Measurements from ENCODE around the gene MUC2.
"Not testable (repeated sequence)": the region's sequence is repeated elsewhere in the genome, so short reads cannot be mapped to it uniquely, and the experiment has no call there.

MUC2 gene

DNA sequence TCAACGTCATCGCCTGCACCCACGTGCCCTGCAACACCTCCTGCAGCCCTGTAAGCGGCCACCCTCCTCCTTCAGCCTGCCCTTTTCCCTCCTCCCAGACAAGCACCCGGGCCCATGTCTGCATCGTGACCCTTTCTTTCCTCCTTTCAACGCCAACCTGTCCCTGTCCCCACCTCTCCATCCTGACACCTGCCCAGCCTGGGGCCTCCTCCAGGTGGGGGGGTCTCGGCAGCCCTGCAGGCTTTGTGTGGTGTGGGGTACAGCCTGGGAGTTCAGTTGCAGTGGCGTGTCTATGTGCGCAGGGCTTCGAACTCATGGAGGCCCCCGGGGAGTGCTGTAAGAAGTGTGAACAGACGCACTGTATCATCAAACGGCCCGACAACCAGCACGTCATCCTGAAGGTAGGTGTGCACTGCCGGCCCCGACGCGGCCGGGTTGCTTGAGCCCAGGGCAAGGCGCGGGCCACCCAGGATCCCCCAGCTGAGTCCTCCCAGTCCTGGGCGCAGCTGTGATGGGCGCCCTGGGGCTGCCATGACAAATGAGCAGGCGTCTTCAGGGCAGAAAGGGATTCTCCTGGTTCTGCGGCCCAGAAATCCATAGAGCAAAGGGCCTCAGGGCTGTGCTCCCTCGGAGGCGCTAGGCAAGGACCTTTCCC, 33.7 kb downstream of the MUC2 start:
- no peak for DNase-seq

DNA sequence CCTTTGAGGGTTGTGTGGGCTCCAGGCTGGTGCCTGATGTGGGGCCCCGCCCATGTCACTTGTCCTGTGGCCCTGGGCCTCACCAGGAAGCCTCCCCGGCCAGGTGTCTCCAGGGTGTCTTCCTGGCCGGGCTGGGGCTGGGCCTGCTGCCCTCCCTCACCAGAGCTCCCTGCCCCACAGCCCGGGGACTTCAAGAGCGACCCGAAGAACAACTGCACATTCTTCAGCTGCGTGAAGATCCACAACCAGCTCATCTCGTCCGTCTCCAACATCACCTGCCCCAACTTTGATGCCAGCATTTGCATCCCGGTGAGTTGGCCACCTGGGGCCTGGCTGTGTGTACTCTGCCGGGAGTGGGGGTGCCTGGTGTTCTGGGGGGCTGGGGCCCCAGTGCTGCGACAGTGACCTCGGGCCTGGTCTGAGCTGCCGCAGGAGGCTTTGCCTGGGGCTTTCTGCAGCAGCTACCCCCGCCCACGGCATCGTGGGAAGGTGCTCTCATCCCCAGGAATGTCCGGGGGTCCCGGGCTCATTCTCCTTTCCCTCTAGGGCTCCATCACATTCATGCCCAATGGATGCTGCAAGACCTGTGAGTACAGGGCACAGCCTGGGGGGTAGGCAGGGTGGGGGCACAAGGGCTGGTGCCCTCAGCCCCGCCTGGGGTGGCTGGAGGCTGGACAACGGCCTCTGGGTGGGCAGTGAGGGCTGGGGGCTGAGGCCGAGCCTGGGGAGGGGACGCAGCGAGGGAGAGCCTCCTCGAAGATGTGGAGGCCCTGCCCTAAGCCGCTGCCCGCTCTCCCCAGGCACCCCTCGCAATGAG, 34.6 kb downstream of the MUC2 start:
- DNase-seq: no peak

DNA sequence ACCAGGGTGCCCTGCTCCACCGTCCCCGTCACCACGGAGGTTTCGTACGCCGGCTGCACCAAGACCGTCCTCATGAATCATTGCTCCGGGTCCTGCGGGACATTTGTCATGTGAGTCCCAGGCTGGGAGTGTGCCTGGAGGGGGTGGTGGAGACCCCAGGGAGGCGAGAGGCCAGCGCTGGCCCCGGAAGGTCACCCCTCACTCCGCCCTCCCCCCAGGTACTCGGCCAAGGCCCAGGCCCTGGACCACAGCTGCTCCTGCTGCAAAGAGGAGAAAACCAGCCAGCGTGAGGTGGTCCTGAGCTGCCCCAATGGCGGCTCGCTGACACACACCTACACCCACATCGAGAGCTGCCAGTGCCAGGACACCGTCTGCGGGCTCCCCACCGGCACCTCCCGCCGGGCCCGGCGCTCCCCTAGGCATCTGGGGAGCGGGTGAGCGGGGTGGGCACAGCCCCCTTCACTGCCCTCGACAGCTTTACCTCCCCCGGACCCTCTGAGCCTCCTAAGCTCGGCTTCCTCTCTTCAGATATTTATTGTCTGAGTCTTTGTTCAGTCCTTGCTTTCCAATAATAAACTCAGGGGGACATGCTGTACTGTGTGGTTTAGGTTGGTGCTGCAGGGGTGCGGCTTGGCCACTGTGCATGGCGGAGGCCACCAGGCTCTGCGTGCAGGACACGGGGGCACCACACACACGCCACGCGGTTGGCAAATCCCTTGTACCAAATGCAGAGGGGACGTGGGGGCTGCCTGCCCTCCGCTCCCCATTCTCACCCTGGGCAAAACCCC, 35.4 kb downstream of the MUC2 start:
- DNase-seq: no peak

DNA sequence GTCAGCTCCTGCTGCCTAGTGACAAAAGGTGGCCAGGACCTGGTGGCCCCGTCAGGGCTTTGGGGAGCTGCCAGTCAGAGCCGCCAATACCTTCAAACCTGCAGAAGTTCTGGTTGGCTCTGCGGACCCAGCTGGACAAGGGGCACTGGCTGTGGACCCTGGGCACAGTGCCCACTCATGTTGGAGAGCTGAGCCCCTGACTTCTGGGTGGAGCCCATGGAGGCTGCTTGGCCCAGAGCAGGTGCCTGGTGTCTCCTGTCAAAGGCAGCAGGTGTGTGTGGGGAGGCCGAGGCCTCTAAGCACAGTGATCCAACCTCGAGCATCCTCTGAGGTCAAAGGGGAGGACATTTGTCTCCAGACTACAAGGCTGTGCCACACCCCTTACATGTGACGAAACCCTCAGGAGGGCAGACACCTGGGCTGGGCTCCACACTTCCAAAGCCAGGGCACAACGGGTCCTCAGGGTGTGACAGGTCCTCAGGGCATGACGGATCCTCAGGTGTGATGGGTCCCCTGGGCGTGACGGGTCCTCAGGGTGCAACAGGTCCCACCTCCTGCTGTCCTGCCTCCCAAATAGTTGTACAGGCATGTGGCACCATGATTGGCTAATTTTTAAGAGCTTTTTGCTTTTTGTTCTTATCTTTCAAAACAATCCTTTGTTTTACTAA, 37.0 kb downstream of the MUC2 start:
- DNase-seq: no peak

DNA sequence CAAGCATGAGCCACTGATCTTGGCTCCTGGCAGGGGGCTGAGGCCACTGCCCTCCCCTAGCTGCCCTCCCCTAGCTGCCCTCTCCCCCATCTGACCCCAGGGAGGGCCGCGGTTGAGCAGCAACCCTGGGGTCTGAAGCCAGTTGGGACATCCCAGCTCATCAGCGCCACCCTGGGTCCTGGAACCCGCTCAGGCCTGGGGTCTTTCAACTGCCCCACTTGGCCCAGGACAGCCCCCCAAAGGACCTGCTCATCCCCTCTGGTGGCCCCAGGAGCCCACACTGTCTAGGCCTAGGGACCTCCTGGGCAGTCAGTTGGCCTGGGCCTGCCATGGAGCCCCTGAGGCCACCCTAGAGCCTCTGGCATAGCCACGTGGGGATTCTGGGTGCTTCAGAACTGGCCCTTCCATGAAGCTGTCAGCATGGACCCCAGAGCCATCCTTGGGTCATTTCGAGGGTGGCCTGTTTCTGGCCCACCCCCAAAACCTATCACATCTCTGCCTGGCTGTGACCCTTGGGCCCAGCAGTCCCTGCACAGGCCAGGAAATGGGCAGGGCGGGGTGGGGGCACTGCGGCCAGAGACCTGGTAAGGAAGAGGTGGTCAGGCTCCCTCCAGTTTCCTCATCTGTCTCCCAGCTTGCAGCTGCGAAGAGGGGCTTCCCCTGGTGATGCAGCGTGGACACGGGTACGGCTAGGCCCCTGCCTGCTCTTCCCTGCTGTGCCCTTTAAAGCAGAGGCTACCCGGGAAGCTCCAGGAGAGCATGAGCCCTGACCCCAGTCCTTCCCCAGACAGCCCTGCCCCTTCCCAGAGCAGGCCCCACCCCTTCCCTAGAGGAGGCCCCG, 37.9 kb downstream of the MUC2 start:
- DNase-seq: no peak

DNA sequence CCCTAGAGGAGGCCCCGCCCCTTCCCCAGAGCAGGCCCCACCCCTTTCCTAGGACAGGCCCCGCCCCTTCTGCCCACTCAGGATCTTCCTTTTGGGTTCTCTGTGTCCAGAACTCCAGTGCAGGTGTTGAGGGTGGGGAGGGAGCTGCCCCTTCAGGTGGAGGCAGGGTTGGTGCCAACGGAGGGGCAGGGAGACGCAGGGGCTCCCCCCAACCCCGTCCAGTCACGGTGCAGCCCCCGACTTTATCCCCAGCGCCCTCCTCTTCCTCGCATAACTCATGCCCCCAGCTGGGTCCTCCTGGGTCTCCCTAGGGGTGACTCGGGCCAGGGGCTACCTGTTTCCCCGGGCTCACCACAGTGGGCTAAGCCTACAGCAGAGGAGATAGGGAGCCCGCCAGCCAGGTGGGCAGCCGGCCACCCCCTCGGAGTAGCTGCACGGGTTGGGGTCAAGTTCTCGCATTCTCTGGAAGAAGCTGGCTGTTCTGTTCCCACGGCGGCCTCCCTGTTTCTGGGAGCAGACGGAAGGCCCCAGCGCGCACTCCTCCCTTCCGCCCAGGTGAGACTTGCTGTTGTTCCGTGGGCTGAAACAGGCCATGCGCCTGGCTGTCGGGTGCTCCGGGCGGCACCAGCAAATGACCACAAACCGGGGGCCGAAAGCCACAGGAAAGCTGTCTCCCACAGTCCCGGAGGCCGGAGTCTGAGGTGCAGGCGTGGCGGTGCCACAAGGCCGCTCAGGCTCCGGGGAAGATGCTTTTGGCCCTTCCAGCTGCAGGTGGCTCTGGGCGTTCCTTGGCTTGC, 38.9 kb downstream of the MUC2 start:
- DNase-seq: no peak

DNA sequence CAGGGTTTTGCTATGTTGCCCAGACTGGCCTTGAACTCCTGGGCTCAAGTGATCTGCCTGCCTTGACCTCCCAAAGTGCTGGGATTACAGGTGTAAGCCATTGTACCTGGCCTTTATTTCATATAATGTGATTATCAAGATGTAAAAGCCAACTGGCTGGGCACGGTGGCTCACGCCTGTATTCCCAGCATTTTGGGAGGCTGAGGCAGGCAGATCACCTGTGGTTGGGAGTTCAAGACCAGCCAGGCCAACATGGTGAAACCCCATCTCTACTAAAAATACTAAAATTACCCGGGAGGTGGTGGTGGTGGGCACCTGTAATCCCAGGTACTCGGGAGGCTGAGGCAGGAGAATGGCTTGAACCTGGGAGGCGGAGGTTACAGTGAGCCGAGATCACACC, 40.6 kb downstream of the MUC2 start:
- not testable (repeated sequence) for DNase-seq

DNA sequence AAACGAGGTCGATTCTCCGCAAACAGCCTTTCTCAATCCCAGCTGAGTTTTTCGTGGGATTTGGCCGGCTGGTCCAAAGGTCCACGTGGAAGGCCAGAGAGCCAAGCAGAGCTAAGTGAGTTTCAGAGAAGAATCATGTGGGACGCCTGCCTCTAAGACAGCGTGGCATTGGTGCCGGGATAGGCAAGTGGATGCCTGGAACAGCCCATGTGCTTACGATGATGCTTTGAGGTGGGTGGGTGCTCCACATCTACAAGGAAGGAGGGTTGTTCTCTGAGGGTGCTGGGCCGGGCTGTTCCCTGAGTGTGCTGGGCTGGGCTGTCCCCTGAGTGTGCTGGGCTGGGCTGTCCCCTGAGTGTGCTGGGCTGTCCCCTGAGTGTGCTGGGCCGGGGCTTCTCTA, 41.4 kb downstream of the MUC2 start:
- no peak for DNase-seq

DNA sequence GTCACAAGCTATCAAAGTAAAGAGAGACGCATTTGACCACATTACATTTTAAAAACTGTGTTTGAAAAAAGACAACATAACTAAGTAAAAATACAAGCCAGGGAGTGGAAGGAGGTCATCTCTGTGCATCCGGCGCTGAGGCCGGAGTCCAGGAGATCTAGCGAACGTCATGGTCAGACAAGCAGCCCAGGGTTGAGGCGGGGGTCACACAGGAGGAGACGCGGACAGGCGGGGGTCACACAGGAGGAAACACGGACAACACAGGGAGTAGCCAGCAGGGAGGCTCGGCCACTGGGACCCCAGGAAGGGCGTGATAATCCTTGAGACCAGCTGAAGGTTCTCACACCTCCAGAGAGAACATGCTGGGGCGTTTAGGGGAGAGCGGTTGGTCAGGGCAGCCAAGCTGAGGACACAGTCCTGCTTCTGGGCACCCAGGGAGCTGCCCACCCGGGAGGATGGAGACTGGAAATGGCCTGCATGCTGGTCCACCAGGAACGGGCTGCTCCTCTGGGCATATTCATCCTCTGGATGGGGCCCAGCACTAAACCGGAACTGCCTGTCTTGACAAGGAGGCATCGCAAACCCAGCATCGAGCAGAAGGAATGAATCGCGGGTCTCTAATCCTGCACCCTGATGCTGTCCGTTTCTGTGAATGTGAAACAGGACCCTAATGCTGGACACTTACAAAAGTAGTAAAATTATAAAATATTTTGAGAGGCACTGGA, 42.2 kb downstream of the MUC2 start:
- DNase-seq: no peak

DNA sequence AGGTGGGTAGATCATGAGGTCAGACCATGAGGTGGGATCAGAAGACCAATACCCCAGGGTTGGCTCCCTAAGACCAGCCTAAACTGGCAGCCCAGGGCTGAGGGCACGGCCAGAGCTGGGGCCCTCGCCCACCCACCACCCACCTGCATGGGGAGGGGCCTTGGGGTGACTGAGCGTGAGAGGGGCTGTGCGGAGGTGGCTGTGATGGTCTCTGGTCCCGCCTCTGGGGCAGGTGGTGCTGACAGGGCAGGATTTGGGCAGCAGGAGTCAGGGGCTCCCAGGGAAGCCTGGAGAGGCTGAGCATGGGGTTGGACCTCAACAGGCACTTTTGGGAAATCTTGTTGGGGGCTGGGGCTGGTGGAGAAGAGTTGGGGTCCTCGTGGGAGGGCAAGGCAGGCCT, 43.3 kb downstream of the MUC2 start:
- DNase-seq: no peak

DNA sequence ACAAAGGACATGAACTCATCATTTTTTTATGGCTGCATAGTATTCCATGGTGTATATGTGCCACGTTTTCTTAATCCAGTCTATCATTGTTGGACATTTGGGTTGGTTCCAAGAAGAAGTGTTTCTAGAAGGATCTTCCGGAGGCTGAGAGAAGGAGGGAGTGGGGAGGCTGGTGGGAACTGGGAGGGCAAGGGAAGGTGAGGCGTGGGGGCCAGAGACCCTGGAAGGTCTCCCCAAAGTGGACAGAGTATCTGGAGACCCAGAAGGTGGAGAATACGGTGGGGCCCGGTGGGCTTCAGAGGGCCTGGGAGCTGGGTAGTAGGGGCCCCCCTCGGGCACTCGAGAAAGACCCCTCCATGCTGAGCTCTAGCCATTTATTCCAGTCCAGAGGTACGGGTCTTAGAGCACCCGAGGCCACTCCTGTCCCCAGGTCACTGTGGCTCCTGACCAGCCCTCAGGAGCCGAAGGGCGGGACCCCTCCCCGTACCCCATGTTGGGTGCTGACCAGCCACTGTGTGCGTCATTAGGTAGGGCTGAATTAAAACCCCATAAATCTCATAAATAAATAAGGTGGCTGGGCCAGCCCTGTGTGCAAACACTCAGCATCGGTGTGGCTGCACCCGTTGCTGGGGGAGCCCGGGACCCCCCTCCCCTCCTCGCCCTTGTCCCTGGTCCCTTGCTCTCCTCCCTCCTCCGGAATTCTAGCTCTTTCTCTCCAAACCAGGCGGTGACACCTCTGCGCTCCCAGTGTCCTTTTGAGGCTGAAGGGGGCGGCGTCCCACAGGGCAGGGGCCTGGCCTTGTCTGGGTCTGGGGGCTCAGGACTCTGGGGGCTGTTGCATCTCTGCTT, 44.3 kb downstream of the MUC2 start:
- no peak for DNase-seq

DNA sequence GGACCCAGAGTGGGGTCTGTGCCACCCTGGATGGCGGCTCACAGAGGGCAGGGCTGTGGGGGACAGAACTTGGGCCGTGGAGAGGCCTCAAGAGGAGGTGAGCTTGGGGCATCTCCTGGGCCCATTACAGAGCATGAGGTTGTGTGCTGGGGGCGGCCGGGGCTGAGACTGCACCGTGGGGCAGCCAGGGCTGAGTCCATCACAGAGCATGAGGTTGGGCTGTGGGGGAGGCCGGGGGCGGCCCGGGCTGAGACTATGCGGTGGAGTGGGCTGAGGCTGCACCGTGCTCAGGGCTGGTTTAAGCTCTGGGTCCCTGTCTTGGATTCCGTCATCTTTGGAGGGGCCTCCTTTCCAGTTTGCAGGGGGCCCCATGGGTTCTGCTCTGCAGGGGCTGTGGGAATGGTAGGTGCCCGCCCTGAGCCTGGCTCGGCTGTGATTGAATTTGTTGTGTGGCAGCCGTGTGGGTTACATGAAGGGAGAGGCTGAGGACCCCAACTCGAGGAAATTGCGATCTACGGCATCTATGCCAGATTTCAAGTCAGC, 45.0 kb downstream of the MUC2 start:
- no peak for DNase-seq

DNA sequence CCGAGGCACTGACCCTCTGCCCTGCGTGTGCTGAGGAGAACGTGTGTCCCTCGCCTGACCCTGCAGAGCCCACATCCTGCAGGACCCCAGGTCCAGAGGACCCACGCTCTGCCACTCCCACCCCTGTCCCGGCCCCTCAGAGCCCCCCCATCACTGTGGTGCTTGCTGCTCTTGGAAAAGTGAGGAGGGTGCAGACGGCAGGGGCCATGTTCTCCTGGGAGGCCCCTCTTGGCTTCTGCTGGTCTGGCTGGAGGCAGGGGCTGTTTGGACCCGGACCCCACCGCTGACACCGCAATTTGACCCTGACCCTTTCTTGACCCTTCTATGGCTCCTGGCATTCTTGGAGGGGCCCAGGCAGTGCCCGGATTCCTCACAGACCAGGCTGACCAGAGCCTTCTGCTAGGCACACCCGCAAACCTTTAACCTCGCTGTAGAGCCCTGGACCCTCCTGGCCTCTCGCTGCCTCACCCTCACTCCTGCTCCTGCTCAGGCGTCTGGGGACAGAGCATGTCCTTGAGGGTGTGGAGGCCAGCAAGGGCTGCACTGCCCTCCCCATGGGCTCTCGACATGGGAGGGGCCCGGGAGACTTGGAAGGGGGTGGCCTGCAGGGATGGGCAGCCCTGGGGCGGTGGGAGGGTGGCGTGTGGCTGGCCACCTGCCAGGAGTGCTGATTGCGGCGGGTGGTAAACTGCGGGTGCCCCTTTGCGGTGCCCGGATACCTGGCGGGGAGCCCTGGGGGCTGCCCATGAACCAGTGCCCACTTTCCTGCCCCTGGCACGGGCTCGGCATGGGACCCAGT, 46.1 kb downstream of the MUC2 start:
- DNase-seq: no peak

DNA sequence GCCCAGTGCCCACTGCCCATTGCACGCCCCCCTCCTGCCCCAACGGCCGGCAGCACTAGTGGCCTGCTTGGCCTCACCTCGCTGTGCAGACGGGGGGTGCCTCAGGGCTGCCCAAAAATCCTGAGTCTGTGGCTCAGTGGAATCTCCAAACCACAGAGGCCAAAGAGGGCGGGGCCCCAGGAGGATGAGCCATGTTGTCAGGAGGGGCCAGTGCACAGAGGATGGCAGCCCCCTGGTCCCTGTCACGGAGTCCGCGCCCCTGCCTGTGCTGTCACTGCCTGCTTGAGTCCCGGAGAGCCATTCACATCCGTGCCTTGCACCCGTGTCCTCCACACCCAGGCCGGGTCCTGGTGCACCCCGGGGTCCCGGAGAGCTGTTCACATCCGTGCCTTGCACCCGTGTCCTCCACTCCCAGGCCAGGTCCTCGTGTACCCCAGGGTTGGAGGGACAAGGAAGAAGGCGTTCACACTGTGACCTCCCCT, 46.7 kb downstream of the MUC2 start:
- no peak for DNase-seq

DNA sequence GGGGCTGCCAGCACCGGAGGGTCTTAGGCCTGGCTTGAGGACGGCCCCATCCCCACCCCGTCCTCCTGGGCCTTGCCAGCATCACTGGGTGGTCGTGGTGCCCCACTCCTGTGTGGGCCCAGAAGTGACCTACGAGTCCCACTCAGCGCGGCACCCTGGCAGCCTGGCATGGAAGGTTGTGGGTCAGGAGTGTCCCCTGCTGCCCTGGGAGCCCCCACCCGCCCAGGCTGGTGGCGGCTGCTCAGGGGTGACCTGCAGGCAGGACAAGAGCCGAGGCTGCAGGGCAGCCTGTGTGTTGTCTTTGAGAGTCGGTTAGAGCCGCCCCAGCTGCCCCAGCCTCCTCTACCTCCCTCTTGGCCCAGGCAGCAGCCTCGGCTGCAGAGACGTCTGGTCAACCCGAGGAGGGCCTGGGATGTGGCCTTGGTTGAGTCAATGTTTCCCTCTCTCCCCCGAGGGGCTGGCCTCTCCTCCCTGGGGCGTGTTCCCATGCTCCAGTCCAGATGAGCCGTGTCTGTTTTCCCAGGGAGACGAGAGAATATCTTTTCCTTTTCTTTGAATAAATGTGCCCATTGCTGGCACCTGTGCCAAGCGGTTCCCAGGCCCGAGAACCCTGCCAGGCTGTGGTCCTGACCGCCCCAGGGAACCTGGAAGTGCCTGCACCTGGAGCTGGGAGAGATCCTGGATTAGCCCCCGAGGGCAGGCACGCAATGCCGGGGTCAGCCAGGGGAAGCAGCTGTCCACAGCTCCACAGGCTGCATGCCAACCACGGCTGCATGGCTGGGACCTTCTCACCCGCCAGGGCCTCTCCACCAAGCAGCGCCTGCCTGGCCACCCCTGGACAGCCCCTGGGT, 47.4 kb downstream of the MUC2 start:
- no peak for DNase-seq

DNA sequence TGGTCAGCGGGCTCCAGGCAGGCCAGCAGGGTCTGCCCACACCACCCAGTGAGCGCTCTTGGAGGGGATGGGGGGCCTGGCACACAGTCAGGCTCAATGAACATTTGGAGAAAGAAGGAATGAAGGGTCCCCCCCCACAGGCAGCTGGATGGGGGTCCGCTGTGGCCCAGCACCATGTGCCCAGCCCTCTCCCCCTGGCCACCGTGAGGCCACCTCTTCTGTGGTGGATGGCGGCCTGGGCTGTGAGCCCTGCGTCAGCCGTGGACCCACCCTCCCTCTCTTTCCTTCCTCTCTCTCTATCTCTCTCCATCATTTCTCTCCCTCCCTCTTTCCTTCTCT, 48.0 kb downstream of the MUC2 start:
- DNase-seq: no peak

DNA sequence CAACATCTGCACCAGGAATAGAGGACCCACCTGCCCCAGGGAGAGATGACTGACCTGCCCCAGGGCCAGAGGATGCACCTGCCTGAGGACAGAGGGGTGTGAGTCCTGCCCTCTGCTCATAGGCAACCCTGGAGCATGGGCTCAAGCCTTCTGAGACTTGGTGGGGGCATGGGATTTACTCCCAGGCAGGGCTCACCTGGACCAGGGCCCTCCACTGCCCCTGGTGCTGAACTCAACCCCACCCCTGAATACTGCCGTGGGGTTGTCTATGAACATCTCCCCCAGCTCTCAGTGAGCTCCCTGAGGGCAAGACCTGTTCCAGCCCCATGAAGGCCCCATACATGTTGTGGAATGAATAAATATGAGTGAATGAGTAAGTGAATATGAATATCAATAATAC, 49.3 kb downstream of the MUC2 start:
- no peak for DNase-seq

Measured in NCI-H1092 treated with DMSO at 0.1 percent for 48 hours (cell line).